ENCODE measurements around the gene PMS1. TPM values are rescaled to one million over a fixed set of nuclear protein-coding genes. Genes with fewer than 3 reads are reported as not detected.
"Not testable (repeated sequence)": the region's sequence is repeated elsewhere in the genome, so short reads cannot be mapped to it uniquely, and the experiment has no call there.

Gene PMS1
- total and polyA plus RNA-seq, 12 donors: 4.1 to 17.3 (median 11.5) TPM

GRCh38 chr2:189880429-189880828, 96.2 kb downstream of the PMS1 start:
- Histone ChIP-seq H3K27ac (no peak overlapping the region), H3K9me3 (no peaks in the 10 kb centered on the region), H3K27me3 (no peaks in the 10 kb centered on the region), H3K4me3 (no peak overlapping the region), H3K4me1 (no peaks in the 10 kb centered on the region), H3K36me3 (peaks cover 0 to 26% (median 0%) of the 10 kb centered on the region in 9 donors)
- no peak for ATAC-seq
- no peak for DNase-seq
- TF ChIP-seq CTCF (IDR thresholded peaks at IDR 0.05): no peak
- intact Hi-C loops (cut with DNase I): no loop called here
- 60 to 68% methylated on average over 2 of the region's 2 CpGs for WGBS, 2 donors

GRCh38 chr2:189880832-189881492, 96.7 kb downstream of the PMS1 start:
- ATAC-seq (no peak), DNase-seq (no peak)
- Histone ChIP-seq H3K27ac (no peak overlapping the region), H3K4me3 (no peak overlapping the region), H3K36me3 (peaks cover 0 to 21% (median 0%) of the 10 kb centered on the region in 9 donors), H3K4me1 (no peaks in the 10 kb centered on the region), H3K27me3 (no peaks in the 10 kb centered on the region), H3K9me3 (no peaks in the 10 kb centered on the region)
- no peak for TF ChIP-seq CTCF (IDR thresholded peaks at IDR 0.05)
- WGBS, 2 donors: 69 to 75% methylated on average over 5 of the region's 5 CpGs
- intact Hi-C loops (cut with DNase I): no loop called here

- H3K4me1 ChIP-seq: no peaks in the 10 kb centered on the region
- H3K36me3 ChIP-seq: no peaks in the 10 kb centered on the region
- no peak overlapping the region for H3K4me3 ChIP-seq
- TF ChIP-seq CTCF (IDR thresholded peaks at IDR 0.05): no peak
- H3K27me3 ChIP-seq: peaks cover 0 to 3% (median 0%) of the 10 kb centered on the region in 7 donors
- WGBS, 2 donors: 73 to 74% methylated on average over 2 of the region's 2 CpGs
- intact Hi-C loops (cut with DNase I): no loop called here
- peaks cover 0 to 26% (median 0%) of the 10 kb centered on the region in 11 donors for H3K9me3 ChIP-seq
- no peak overlapping the region for H3K27ac ChIP-seq
- no peak for DNase-seq
- ATAC-seq: no peak
These were observed 101.1 kb downstream of the PMS1 start for GRCh38 chr2:189885368-189885767.

- H3K4me3 ChIP-seq; intact Hi-C loops (cut with DNase I); DNase-seq; H3K27me3 ChIP-seq; H3K27ac ChIP-seq; ATAC-seq; H3K36me3 ChIP-seq; H3K4me1 ChIP-seq: not testable (repeated sequence)
- H3K9me3 ChIP-seq: peaks cover 0 to 22% (median 0%) of the 10 kb centered on the region in 11 donors
- WGBS, 2 donors: 77 to 78% methylated on average over 7 of the region's 7 CpGs
These were observed 108.5 kb downstream of the PMS1 start for GRCh38 chr2:189892546-189893294.

- 75 to 81% methylated on average over 1 of the region's 1 CpG for WGBS, 2 donors
- no peak for ATAC-seq
These were observed 112.6 kb downstream of the PMS1 start for GRCh38 chr2:189896809-189897208.

More at GRCh38 chr2:189896809-189897208, 112.6 kb downstream of the PMS1 start:
- no peak for TF ChIP-seq CTCF (IDR thresholded peaks at IDR 0.05)
- Histone ChIP-seq H3K36me3 (no peaks in the 10 kb centered on the region), H3K4me1 (no peaks in the 10 kb centered on the region), H3K27me3 (peaks cover 0 to 10% (median 0%) of the 10 kb centered on the region in 7 donors), H3K27ac (no peak overlapping the region), H3K4me3 (no peak overlapping the region), H3K9me3 (peaks cover 0 to 4% (median 0%) of the 10 kb centered on the region in 11 donors)
- DNase-seq: no peak
- intact Hi-C loops (cut with DNase I): no loop called here

All from heart right ventricle (tissue), 16 donors.